Globus pallidus (tissue), 1 donor: ENCODE results near the gene FRAS1.

Experiments
- DNase-seq: peaks from one replicate; pipeline ENCODE4 v3.0.0-alpha.2; 2015; ENCODE audit warnings: low spot score

Gene FRAS1

GRCh38 chr4:78369679-78370078 lies 312.6 kb downstream of the FRAS1 start:
- no peak for DNase-seq

- DNase-seq = no peak
These were observed 313.7 kb downstream of the FRAS1 start for GRCh38 chr4:78370631-78371372.

GRCh38 chr4:78372355-78372988 lies 315.3 kb downstream of the FRAS1 start:
- no peak for DNase-seq

GRCh38 chr4:78377555-78377954 lies 320.4 kb downstream of the FRAS1 start:
- DNase-seq = no peak

GRCh38 chr4:78379040-78379439 lies 321.9 kb downstream of the FRAS1 start:
- no peak for DNase-seq

- DNase-seq = no peak
These were observed 323.0 kb downstream of the FRAS1 start for GRCh38 chr4:78379991-78380729.

- DNase-seq = no peak
These were observed 329.6 kb downstream of the FRAS1 start for GRCh38 chr4:78386679-78387078.

- DNase-seq = no peak
These were observed 338.5 kb downstream of the FRAS1 start for GRCh38 chr4:78395642-78396041.

- no peak for DNase-seq
These were observed 339.6 kb downstream of the FRAS1 start for GRCh38 chr4:78396613-78397291.

- no peak for DNase-seq
These were observed 340.1 kb downstream of the FRAS1 start for GRCh38 chr4:78397292-78397630.

GRCh38 chr4:78409612-78410202 lies 352.6 kb downstream of the FRAS1 start:
- no peak for DNase-seq

- no peak for DNase-seq
These were observed 353.1 kb downstream of the FRAS1 start for GRCh38 chr4:78410225-78410624.

GRCh38 chr4:78410676-78411075 lies 353.6 kb downstream of the FRAS1 start:
- DNase-seq = no peak

- no peak for DNase-seq
These were observed 357.0 kb downstream of the FRAS1 start for GRCh38 chr4:78414116-78414515.

- no peak for DNase-seq
These were observed 360.5 kb downstream of the FRAS1 start for GRCh38 chr4:78417603-78418002.

GRCh38 chr4:78418406-78418805 lies 361.3 kb downstream of the FRAS1 start:
- no peak for DNase-seq

GRCh38 chr4:78423790-78424189 lies 366.7 kb downstream of the FRAS1 start:
- no peak for DNase-seq

- DNase-seq = no peak
These were observed 367.3 kb downstream of the FRAS1 start for GRCh38 chr4:78424461-78424860.

GRCh38 chr4:78426972-78427371 lies 369.8 kb downstream of the FRAS1 start:
- no peak for DNase-seq

GRCh38 chr4:78428996-78429395 lies 371.9 kb downstream of the FRAS1 start:
- DNase-seq = no peak

- no peak for DNase-seq
These were observed 375.8 kb downstream of the FRAS1 start for GRCh38 chr4:78432896-78433295.

GRCh38 chr4:78437608-78438088 lies 380.5 kb downstream of the FRAS1 start:
- no peak for DNase-seq
